NOMO-1 treated with DMSO at 0.1 percent for 48 hours (cell line): ENCODE data around the gene PYGB.
"Not testable (repeated sequence)": the region's sequence is repeated elsewhere in the genome, so short reads cannot be mapped to it uniquely, and the experiment has no call there.

Experiments
- DNase-seq: peaks from one replicate; lab custom pipeline; 2025; ENCODE audit not compliant: unreplicated experiment; lab: John Stamatoyannopoulos, UW

PYGB gene

DNA sequence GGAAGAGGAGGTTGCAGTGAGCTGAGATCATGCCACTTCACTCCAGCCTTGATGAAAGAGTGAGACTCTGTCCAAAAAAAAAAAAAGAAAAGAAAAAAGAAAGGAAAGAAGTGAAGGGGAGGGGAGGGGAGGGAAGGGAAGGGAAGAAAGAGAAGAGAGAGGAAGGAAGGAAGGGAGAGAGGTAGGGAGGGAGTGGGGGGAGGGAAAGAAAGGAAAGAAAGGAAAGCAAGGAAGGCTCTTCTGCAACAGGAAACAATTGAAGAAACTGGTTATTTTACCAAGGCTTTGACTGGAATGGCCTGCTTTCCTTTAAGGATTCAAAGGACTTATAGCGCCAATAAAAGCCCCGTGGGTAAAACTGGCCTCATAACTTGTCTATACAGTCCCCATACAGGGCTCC, 78.1 kb downstream of the PYGB start:
- no peak for DNase-seq

DNA sequence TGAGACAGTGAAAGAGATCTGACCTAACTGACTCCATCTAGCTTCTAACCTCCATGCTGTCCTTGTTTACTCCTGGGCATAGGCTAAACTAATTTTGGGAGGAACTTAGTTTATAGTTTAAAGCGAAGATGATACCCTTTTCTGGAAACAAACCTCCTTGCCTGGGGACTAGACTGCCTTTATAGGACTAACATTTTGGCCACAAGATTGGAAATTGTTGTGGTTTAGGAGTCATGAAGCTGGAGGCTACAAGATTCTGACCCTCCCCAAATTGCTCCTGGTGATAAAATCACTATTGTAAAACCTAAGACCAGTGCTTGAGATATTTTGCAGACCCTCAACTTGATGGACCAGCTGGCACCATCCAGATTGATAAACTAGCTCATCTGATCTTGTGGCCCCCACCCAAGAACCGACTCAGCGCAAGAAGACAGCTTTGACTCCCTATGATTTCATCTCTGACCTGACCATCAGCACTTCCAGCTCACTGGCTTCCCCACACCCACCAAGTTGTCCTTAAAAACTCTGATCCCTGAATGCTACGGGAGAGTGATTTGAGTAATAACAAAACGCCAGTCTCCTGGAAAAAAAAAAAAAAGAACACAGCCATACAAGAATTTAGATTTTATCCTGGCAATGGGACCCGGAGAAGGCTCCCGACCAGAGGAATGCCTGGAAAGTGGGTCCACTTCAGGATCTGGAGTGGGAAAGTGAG, 79.8 kb downstream of the PYGB start:
- DNase-seq, result no peak

DNA sequence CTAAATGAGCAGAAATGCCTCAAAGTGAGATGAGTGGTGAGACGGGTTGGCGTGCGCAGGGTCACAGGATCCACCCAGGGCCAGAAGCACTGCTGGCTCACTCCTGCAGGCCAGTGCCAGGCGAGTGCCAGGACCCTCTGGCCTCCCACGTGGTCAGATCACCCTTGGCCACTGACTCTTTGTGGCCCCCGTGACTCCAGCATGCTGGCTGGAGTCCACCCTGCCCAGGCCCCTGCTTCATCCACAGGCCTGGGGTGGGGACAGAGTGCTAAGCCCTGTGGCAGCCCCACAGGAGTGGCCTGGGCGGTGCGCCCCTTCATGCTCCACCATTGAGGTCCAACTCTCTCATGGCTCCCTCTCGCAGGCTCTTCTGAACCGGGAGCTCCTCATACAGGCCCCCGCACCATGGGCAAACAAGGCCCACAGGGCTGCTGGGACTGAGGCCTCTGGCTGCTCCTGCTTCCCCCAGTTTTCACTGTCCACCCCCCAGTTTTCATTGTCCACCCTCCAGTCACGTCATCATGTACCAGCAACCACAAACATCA, 81.1 kb downstream of the PYGB start:
- no peak for DNase-seq

DNA sequence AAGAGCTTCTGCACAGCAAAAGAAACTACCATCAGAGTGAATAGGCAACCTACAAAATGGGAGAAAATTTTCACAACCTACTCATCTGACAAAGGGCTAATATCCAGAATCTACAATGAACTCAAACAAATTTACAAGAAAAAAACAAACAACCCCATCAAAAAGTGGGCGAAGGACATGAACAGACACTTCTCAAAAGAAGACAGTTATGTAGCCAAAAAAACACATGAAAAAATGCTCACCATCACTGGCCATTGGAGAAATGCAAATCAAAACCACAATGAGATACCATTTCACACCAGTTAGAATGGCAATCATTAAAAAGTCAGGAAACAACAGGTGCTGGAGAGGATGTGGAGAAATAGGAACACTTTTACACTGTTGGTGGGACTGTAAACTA, 87.1 kb downstream of the PYGB start:
- not testable (repeated sequence) for DNase-seq

DNA sequence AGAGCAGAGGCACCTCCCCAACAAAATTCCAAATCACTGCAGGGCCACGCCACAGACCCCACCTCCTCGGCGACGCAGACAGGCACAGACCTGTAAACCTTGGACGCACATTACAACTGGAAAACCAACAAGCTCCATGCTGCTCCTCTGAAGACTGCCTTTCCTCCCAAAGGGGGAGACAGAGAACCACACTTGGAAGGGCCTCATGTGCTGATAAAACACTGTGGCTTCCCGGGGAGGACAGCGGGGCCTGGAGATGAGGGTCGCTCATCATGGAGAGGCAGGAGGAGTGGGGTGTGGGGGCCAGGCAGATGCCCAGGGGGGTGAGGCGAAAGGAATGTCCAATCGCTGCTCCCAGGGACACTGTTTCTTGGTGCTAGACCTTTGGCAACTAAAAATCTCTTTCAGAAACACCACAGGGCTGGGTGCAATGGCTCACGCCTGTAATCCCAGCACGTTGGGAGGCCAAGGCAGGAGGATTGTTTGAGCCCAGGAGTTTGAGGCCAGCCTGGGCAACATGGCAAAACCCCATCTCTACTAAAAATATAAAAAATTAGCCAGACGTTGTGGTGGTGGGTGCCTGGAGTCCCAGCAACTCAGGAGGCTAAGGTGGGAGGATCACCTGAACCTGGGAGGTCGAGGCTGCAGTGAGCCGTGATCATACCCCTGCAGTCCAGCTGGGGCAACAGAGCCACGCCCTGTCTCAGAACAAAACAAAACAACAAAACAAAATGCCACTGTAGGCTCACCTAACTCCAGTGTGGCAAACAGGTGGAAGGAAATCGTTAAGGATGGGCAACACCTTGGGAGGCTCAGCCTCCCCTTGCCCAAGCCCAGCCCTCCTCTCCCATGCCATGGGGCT, 88.9 kb downstream of the PYGB start:
- no peak for DNase-seq

DNA sequence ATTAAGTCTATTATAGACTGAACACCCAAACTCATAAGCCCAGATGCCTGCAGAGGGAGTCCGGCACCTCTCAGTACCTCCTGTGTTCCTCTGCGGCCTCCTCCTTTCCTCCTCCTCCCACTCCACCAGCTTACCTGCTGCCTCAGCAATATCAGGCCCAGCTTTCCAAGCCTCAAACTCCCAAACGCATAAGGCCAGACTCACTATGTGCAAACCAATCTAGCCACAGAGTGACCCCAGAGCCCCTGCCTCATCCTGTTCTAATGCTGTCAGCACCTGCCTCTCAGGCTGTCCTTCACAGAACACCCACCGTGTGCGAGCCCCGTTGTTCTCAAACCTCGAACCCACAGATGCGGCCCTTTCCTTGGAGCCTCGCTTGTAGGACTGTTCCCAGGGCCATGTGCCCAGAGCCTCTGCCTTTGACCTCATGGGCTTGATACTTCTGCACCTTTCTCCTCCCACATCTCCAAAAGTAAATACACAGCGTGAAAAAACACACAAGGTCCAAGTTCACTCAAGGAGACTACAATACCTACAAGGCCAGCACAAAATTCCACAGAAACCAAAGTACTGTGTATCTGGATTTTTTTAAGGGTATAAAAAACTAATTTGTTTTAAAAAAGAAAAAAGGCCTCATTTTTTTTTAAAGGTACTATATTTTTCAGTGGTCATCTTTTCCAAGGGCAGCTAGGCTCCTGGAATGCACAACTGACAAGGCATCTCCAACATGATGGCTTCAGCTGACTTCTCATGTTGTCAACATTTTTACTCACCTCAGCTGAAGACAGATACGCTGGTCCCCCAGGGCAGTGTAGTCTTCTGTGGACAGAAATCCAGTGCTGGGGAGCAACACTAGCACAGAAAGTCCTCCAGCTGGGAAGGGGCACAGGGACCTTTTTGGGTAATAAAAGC, 90.5 kb downstream of the PYGB start:
- no peak for DNase-seq

DNA sequence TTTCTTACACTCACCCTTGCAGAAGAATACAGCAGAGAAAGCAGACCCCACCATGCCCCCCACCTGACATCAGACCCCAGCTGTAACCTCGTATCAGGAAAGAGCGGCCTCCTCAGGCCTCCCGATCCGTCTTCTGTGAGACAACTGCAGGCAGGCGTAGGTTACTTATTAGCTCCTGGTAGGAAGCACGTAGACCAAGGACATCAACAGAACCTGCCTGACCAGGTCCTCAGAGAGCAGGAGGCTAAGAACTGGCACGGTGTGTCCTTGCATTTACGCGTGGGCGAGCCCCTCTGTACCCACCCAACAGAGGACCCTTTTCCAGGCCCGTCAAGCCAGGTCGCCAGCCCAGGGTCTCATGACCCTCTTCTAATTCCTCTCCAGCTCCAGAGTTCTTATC, 91.7 kb downstream of the PYGB start:
- no peak for DNase-seq

DNA sequence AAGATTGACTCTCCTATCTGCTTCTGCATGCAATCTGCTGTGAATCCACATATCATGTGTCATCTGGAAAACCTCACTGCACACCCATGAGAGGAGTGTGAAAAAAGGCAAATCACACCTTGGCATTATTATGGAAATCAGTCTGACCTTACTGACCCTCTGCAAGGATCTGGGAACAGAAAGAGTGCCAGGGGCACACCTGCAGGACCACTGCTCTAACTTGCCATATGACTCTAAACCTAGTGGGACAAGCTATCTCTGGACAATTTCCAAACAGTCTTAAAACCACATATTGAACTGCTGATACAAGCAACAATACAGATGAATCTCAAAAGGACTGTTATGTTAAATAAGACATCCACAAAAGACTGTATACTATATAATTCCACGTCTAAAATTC, 92.5 kb downstream of the PYGB start:
- no peak for DNase-seq

DNA sequence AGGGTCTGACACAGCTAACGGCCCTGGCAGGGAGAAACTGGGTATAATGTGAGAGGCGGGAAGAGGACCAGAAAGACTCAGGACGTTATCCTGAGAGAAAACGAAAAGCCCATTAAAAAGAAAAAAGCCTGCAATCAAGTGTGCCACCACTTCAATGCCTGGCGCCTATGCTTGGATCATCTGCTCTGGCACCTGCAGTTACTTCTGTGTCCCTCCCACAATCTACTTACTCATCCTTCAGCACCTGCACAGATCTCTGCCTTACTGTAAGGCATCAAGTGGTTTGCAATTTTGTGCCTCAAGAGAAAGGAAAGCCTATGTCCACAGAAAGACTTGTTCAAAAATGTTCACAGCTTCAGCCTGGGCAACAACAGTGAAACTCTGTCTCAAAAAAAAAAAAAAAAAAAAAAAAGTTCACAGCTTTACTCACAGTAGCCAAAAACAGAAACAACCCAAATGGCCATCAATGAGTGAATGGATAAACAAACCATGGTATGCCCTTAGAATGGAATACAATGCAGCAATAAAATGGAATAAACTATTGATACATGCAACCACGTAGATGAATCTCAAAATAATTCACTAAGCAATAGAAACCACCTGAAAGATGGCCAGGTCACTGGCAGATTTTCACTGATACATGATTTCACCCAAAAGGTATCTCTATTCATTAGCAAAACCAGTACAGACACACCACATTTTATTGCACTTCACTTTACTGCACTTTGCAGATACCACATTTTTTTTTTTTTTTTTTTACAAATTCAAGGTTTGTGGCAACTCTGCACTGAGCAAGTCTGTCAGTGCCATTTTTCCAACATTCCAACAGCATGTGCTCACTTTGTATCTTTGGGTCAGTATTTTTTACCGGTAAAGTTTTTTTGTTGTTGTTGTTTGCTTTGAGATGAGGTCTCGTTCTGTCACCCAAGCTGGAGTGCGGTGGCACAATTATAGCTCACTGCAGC, 94.1 kb downstream of the PYGB start:
- DNase-seq, result no peak

DNA sequence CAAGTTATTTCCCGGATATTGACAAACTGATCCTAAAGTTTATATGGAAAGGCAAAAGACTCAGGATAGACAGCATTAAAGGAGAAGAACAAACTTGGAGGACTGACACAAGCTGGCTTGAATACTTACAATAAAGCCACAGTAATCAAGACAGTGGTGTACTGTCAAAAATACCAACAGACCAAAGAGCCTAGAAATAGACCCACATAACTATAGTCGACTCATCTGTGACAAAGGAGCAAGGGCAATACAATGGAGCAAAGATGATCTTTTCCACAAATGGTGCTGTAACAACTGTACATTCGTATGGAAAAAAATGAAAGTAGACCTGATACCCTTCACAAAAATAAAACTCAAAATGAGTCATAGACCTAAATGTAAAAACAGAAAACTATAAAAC, 96.7 kb downstream of the PYGB start:
- no peak for DNase-seq

DNA sequence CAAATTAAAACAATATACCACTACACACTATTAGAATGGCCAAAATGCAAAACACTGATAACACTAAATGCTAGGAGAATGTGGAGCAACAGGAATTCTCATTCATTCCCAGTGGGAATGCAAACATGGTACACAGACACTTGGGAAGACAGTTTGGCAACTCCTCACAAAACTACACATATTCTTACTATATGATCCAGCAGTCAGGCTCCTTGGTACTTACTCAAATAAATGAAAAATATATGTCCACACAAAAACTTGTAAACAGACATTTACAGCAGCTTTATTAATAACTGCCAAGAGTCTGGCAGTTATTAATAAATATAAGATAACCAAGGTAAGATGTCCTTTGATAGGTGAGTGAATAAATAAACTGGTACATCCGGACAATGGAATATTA, 97.8 kb downstream of the PYGB start:
- no peak for DNase-seq

DNA sequence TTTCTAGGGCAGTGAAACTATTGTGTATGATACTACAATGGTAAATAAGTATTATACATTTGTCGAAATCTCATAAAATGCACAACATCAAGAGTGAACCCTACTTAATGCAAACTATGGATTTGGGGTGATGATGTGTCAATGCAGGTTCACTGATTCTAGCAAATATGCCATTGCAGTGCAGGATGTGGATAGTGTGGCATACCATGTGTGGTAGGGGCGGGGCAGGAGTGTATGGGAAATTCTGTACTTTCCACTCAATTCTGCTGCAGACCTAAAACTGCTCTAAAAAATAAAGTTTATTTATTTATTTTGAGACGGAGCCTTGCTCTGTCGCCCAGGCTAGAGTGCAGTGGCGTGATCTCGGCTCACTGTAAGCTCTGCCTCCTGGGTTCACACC, 98.5 kb downstream of the PYGB start:
- no peak for DNase-seq
